Hepatocyte (in vitro differentiated cells): ENCODE measurements around the gene TFF1. TPM values are rescaled to one million over a fixed set of nuclear protein-coding genes. Genes with fewer than 3 reads are reported as not detected.

Experiments
- DNase-seq: peaks from one replicate; pipeline ENCODE4 v3.0.0-alpha.2; 2016; ENCODE audit warnings: low spot score
- H2AFZ ChIP-seq: fragments of 200-600 bp; sonication (generic); 2 replicates; pipeline ENCODE4 v1.6.0; 2016; ENCODE audit warnings: antibody characterized with exemption, mild to moderate bottlenecking
- H3K27ac ChIP-seq: fragments of 200-600 bp; sonication (generic); 2 replicates; pipeline ENCODE4 v1.5.1; 2016; ENCODE audit warnings: mild to moderate bottlenecking
- H3K27me3 ChIP-seq: fragments of 200-600 bp; sonication (generic); 2 replicates; pipeline ENCODE4 v1.6.1; 2016
- H3K36me3 ChIP-seq: fragments of 200-600 bp; sonication (generic); replicated peaks from 2 replicates; pipeline ENCODE4 v1.5.1; 2016; ENCODE audit warnings: low read depth; ENCODE audit not compliant: insufficient read depth
- H3K4me1 ChIP-seq: fragments of 200-600 bp; sonication (generic); 2 replicates; pipeline ENCODE4 v1.5.1; 2016; ENCODE audit warnings: mild to moderate bottlenecking, moderate library complexity; ENCODE audit not compliant: insufficient read depth
- H3K4me2 ChIP-seq: fragments of 200-600 bp; sonication (generic); 2 replicates; pipeline ENCODE4 v1.6.0; 2016
- H3K4me3 ChIP-seq: fragments of 200-600 bp; sonication (generic); 2 replicates; pipeline ENCODE4 v1.5.1; 2016; ENCODE audit warnings: mild to moderate bottlenecking
- H3K79me2 ChIP-seq: fragments of 200-600 bp; sonication (generic); 2 replicates; pipeline ENCODE4 v1.6.0; 2017; ENCODE audit warnings: mild to moderate bottlenecking
- H3K9me2 ChIP-seq: fragments of 200-600 bp; sonication (generic); replicated peaks from 2 replicates; pipeline ENCODE4 v1.6.0; 2017; ENCODE audit warnings: mild to moderate bottlenecking; ENCODE audit not compliant: insufficient read depth
- H3K9me3 ChIP-seq: fragments of 200-600 bp; sonication (generic); 2 replicates; pipeline ENCODE4 v1.5.1; 2016; ENCODE audit warnings: low read depth, mild to moderate bottlenecking
- H4K20me1 ChIP-seq: fragments of 200-600 bp; sonication (generic); 2 replicates; pipeline ENCODE4 v1.6.0; 2016; ENCODE audit warnings: mild to moderate bottlenecking; ENCODE audit not compliant: insufficient read depth, poor library complexity, severe bottlenecking
- EZH2 ChIP-seq: fragments of 200-600 bp; sonication (generic); IDR thresholded peaks from 2 replicates; pipeline ENCODE4 v1.6.1; 2016; ENCODE audit warnings: antibody characterized with exemption, mild to moderate bottlenecking, borderline replicate concordance
- EZH2phosphoT487 ChIP-seq: fragments of 200-600 bp; sonication (generic); IDR thresholded peaks from one replicate; pipeline ENCODE4 v1.6.1; 2018; ENCODE audit warnings: antibody characterized with exemption, mild to moderate bottlenecking, low read depth, moderate library complexity; ENCODE audit not compliant: unreplicated experiment, severe bottlenecking
- WGBS: methylation state at CpG from one replicate; pipeline ENCODE4 v1.1.6; 2016; ENCODE audit warnings: low lambda C conversion rate; ENCODE audit errors: missing lambda C conversion rate; 5-methylcytosine and 5-hydroxymethylcytosine counted together
- polyA plus RNA-seq: library from polyadenylated mRNA; unstranded; fragments of >200 nt; fragmentation: Nextera tagmentation; extraction: Ambion mirVana; gene quantifications from 2 replicates; pipeline ENCODE4 v1.2.1, GENCODE V29; 2016
- total RNA-seq: library from RNA; depleted of rRNA; stranded (reverse); fragments of >200 nt; gene quantifications from 2 replicates; pipeline ENCODE4 v1.2.3, GENCODE V29; 2014
- TF ChIP-seq, protein P1 (sequence below): fragments of 200-600 bp; sonication (generic); IDR thresholded peaks from 2 replicates; pipeline ENCODE4 v1.5.1; 2016; ENCODE audit warnings: antibody characterized with exemption, mild to moderate bottlenecking; ENCODE audit not compliant: poor library complexity

Gene TFF1
- total and polyA plus RNA-seq, 2 experiments from 2014 or later: 57.4 to 140 TPM

DNA sequence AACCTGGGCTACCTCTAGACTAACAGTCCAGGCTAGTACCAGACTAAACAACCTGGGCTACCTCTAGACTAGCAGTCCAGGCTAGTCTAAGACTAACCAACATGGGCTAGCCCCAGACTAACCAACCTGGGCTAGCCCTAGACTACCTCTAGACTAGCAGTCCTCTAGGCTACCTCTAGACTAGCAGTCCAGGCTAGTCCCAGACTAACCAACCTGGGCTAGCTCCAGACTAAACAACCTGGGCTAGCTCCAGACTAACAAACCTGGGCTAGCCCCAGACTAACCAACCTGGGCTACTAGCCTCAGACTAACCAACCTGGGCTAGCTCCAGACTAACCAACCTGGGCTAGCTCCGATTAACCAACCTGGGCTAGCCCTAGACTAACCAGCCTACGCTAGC, 17.6 kb downstream of the TFF1 start:
- Histone ChIP-seq H3K79me2 (no peaks in the 10 kb centered on the region), H3K36me3 (no peaks in the 10 kb centered on the region), H3K4me2 (no peak overlapping the region), H3K4me3 (no peak overlapping the region), H4K20me1 (no peaks in the 10 kb centered on the region), H3K9me3 (no peaks in the 10 kb centered on the region), H2AFZ (no peak overlapping the region), H3K9me2 (no peaks in the 10 kb centered on the region), H3K27ac (no peak overlapping the region), H3K27me3 (no peaks in the 10 kb centered on the region), H3K4me1 (no peaks in the 10 kb centered on the region)
- no peak for DNase-seq
- TF ChIP-seq EZH2phosphoT487 (no peak), EZH2 (no peak)
- TF ChIP-seq, protein P1, sequence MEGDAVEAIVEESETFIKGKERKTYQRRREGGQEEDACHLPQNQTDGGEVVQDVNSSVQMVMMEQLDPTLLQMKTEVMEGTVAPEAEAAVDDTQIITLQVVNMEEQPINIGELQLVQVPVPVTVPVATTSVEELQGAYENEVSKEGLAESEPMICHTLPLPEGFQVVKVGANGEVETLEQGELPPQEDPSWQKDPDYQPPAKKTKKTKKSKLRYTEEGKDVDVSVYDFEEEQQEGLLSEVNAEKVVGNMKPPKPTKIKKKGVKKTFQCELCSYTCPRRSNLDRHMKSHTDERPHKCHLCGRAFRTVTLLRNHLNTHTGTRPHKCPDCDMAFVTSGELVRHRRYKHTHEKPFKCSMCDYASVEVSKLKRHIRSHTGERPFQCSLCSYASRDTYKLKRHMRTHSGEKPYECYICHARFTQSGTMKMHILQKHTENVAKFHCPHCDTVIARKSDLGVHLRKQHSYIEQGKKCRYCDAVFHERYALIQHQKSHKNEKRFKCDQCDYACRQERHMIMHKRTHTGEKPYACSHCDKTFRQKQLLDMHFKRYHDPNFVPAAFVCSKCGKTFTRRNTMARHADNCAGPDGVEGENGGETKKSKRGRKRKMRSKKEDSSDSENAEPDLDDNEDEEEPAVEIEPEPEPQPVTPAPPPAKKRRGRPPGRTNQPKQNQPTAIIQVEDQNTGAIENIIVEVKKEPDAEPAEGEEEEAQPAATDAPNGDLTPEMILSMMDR: no peak
- 96% methylated on average over 2 of the region's 2 CpGs for WGBS

DNA sequence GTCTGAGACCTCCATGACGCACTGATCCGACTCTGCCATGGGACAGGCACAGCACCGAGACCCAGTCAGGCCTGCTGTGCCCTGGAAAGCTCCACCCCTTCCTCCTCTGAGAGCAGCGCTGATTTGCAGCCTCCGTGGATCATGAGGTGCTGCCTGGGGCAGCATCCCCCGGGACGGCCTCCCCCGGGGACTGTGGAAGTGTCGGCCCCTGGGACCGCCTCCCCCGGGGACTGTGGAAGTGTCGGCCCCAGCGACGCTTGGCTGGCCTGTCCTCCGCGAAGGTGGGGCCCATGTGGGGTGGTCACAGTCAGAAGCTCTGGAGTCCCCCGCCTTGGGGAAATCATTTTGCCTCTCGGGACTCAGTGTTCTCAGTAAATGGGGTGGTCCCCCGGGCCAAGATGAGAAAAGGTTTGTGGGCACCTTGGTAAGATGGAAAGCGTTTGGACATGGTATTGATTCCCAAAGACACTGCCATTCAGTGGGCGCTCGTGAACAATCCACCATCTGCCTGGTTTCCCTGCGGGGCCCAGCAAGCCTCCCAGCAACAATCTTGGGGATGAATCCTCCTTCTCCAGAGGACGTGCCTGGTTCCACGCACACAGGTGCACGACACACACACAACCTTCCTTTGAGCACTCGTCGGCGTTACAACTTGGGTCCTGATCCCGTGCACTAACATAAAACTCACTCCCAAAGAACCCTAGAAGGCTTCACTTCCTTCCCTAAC, 18.6 kb downstream of the TFF1 start:
- Histone ChIP-seq H3K27me3 (no peaks in the 10 kb centered on the region), H3K27ac (no peak overlapping the region), H4K20me1 (no peaks in the 10 kb centered on the region), H2AFZ (no peak overlapping the region), H3K9me2 (no peaks in the 10 kb centered on the region), H3K9me3 (no peaks in the 10 kb centered on the region), H3K4me1 (no peaks in the 10 kb centered on the region), H3K4me3 (no peak overlapping the region), H3K79me2 (no peaks in the 10 kb centered on the region), H3K4me2 (no peak overlapping the region), H3K36me3 (no peaks in the 10 kb centered on the region)
- DNase-seq: no peak
- WGBS: 89% methylated on average over 30 of the region's 30 CpGs
- no peak for TF ChIP-seq EZH2
- no peak for TF ChIP-seq EZH2phosphoT487
- TF ChIP-seq, protein P1: no peak

DNA sequence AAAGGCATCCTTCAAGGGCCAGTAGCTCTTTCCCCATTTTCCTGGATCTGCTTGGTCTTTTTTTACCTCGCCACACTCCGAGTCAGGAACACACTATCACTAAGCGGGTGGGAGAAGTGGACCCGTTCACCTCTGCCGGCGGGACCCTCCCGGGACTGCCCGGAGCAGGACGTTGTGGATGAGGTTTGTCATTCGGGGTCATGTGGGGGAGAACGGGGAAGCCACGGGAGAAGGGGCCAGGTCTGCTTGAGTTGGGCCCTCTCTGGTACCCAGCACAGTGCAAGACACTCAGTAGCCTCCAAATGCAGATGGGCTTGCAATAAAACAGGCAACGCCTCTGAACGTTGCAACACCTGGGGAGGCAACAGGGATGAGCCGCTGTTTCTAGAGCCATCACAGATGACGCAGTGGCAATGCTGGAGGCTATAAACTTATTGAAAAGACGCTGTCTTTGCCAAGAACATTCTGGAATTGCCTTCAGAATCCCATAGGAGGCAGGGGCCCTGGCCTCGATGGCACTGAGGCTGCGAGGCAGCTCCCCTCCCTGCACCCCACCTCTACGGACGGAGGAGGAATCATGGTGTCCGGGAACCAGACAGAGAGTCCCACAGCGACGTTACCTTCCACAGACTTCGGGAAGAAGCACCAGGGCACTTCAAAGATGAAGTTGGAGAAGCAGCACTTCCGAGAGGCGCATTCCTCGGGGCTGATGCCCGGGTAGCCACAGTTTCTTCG, 19.3 kb downstream of the TFF1 start:
- H3K9me2 ChIP-seq: no peaks in the 10 kb centered on the region
- no peak for DNase-seq

More for the DNA sequence above, 19.3 kb downstream of the TFF1 start:
- no peak for TF ChIP-seq EZH2
- TF ChIP-seq, protein P1: no peak
- TF ChIP-seq EZH2phosphoT487: no peak
- H3K4me2 ChIP-seq: no peak overlapping the region
- no peaks in the 10 kb centered on the region for H3K36me3 ChIP-seq
- no peak overlapping the region for H3K27ac ChIP-seq
- 97% methylated on average over 30 of the region's 30 CpGs for WGBS
- no peaks in the 10 kb centered on the region for H4K20me1 ChIP-seq
- H3K4me3 ChIP-seq: no peak overlapping the region
- H2AFZ ChIP-seq: no peak overlapping the region
- no peaks in the 10 kb centered on the region for H3K9me3 ChIP-seq
- H3K4me1 ChIP-seq: no peaks in the 10 kb centered on the region
- H3K27me3 ChIP-seq: no peaks in the 10 kb centered on the region
- no peaks in the 10 kb centered on the region for H3K79me2 ChIP-seq
